Measurements from ENCODE around the gene KBTBD12. TPM values are rescaled to one million over a fixed set of nuclear protein-coding genes. Genes with fewer than 3 reads are reported as not detected.

Gene KBTBD12
- total and polyA plus RNA-seq, 2 donors (not counting 1 experiment from before 2014, with no cell fraction given): not detected

DNA sequence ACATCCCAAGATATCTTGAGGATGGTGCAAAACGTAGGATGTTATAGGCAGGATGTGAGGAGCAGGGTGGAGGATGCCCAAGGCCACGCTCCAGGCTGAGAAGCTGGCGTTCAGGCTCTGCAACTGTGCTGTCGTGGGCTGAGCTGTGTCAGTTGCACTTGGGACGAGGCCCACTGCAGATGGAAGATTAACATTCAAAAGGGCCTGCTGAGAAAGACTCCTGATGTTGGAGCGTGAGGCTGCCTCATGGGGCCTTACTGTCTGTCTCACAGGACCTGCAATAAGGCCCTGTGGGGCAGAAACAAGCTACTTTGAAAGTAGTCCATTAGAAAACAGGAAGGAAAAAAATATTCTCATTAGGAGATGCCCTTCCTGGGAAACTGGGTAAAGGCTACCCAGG lies 76.6 kb downstream of the KBTBD12 start:
- Histone ChIP-seq H3K4me2 (ENCODE audit: extremely low read depth, insufficient read depth, low read length) (no peak overlapping the region), H4K20me1 (ENCODE audit: control insufficient read depth, extremely low read depth, insufficient read depth, low read length) (no peaks in the 10 kb centered on the region), H3K4me1 (ENCODE audit: control insufficient read depth, extremely low read depth, insufficient read depth, low read length) (no peaks in the 10 kb centered on the region), H3K79me2 (ENCODE audit: control insufficient read depth, insufficient read depth, low read length) (no peaks in the 10 kb centered on the region), H3K36me3 (ENCODE audit: control insufficient read depth, insufficient read depth, low read length) (no peaks in the 10 kb centered on the region), H3K27me3 (ENCODE audit: control insufficient read depth, insufficient read depth, low read length) (no peaks in the 10 kb centered on the region), H2AFZ (ENCODE audit: low read length) (no peak overlapping the region), H3K27ac (ENCODE audit: insufficient read depth, low read length) (no peak overlapping the region), H3K4me3 (replicated peaks in 1 of 4; ENCODE audit: control extremely low read depth in 1 of 4, insufficient read depth in 1 of 4, low read depth in 3 of 4, low read length in 4 of 4) (no peak overlapping the region), H3K9ac (ENCODE audit: insufficient read depth, low read length) (no peak overlapping the region), H3K9me3 (ENCODE audit: control insufficient read depth, insufficient read depth, low read depth, low read length) (no peaks in the 10 kb centered on the region)
- DNase-seq (ENCODE audit: low read depth in 2 of 2): no peak
- TF ChIP-seq EZH2 (IDR thresholded peaks at IDR 0.05; ENCODE audit: low read length, missing control alignments): no peak
- TF ChIP-seq, protein P1, sequence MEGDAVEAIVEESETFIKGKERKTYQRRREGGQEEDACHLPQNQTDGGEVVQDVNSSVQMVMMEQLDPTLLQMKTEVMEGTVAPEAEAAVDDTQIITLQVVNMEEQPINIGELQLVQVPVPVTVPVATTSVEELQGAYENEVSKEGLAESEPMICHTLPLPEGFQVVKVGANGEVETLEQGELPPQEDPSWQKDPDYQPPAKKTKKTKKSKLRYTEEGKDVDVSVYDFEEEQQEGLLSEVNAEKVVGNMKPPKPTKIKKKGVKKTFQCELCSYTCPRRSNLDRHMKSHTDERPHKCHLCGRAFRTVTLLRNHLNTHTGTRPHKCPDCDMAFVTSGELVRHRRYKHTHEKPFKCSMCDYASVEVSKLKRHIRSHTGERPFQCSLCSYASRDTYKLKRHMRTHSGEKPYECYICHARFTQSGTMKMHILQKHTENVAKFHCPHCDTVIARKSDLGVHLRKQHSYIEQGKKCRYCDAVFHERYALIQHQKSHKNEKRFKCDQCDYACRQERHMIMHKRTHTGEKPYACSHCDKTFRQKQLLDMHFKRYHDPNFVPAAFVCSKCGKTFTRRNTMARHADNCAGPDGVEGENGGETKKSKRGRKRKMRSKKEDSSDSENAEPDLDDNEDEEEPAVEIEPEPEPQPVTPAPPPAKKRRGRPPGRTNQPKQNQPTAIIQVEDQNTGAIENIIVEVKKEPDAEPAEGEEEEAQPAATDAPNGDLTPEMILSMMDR (conservative IDR thresholded peaks at IDR 0.05 in 1 of 2, IDR thresholded peaks at IDR 0.05 in 1 of 2; ENCODE audit: low read depth in 1 of 2, low read length in 2 of 2): no peak

DNA sequence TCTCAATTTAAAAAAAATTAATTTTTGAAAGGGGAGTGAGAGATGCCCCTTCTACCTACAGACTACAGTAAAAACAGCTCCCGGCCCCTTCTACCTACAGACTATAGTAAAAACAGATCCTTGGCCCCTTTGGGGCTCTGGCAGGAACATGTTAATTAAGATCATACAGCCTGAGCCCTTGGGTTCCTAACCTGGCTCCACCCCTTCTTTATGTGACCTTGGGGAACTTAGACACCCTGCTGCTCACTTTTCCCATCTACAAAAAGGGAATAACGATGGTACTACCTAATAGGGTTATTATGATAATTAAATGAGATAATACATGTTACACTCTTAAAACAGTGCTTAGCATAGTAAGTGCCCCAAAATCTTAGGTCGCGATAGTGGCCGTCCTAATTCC lies 77.1 kb downstream of the KBTBD12 start:
- TF ChIP-seq EZH2 (IDR thresholded peaks at IDR 0.05; ENCODE audit: low read length, missing control alignments): no peak
- TF ChIP-seq, protein P1 (conservative IDR thresholded peaks at IDR 0.05 in 1 of 2, IDR thresholded peaks at IDR 0.05 in 1 of 2; ENCODE audit: low read depth in 1 of 2, low read length in 2 of 2): no peak
- H3K36me3 ChIP-seq (ENCODE audit: control insufficient read depth, insufficient read depth, low read length): no peaks in the 10 kb centered on the region
- no peaks in the 10 kb centered on the region for H3K79me2 ChIP-seq (ENCODE audit: control insufficient read depth, insufficient read depth, low read length)
- no peak overlapping the region for H3K4me2 ChIP-seq (ENCODE audit: extremely low read depth, insufficient read depth, low read length)
- no peak overlapping the region for H3K4me3 ChIP-seq (replicated peaks in 1 of 4; ENCODE audit: control extremely low read depth in 1 of 4, insufficient read depth in 1 of 4, low read depth in 3 of 4, low read length in 4 of 4)
- H2AFZ ChIP-seq (ENCODE audit: low read length): no peak overlapping the region
- no peaks in the 10 kb centered on the region for H3K9me3 ChIP-seq (ENCODE audit: control insufficient read depth, insufficient read depth, low read depth, low read length)
- no peak for DNase-seq (ENCODE audit: low read depth in 2 of 2)
- H3K27ac ChIP-seq (ENCODE audit: insufficient read depth, low read length): no peak overlapping the region
- H3K4me1 ChIP-seq (ENCODE audit: control insufficient read depth, extremely low read depth, insufficient read depth, low read length): no peaks in the 10 kb centered on the region
- H3K9ac ChIP-seq (ENCODE audit: insufficient read depth, low read length): no peak overlapping the region
- no peaks in the 10 kb centered on the region for H4K20me1 ChIP-seq (ENCODE audit: control insufficient read depth, extremely low read depth, insufficient read depth, low read length)
- no peaks in the 10 kb centered on the region for H3K27me3 ChIP-seq (ENCODE audit: control insufficient read depth, insufficient read depth, low read length)

DNA sequence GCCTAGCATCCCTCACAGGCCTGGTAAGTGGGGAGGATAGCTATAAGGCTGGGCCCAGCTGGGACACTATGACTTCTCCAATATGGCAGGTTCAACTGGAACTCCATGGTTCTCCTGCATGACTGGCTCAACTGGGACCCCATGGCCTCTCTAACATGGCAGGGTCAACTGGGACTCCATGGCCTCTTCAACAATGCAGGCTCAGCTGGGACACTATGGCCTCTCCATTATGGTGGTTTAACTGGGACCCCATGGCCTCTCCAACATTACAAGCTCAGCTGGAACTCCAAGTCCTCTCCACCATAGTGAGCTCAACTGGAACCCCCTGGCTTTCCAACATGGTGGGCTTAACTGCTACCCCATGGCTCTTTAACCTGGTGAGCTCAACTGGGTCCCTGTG lies 79.0 kb downstream of the KBTBD12 start:
- no peak for TF ChIP-seq EZH2 (IDR thresholded peaks at IDR 0.05; ENCODE audit: low read length, missing control alignments)
- TF ChIP-seq, protein P1 (conservative IDR thresholded peaks at IDR 0.05 in 1 of 2, IDR thresholded peaks at IDR 0.05 in 1 of 2; ENCODE audit: low read depth in 1 of 2, low read length in 2 of 2): no peak
- no peak overlapping the region for H3K4me3 ChIP-seq (replicated peaks in 1 of 4; ENCODE audit: control extremely low read depth in 1 of 4, insufficient read depth in 1 of 4, low read depth in 3 of 4, low read length in 4 of 4)

More for the DNA sequence above, 79.0 kb downstream of the KBTBD12 start:
- H3K27me3 ChIP-seq (ENCODE audit: control insufficient read depth, insufficient read depth, low read length): peaks cover 6% of the 10 kb centered on the region
- H3K27ac ChIP-seq (ENCODE audit: insufficient read depth, low read length): no peak overlapping the region
- no peak overlapping the region for H3K9ac ChIP-seq (ENCODE audit: insufficient read depth, low read length)
- H2AFZ ChIP-seq (ENCODE audit: low read length): no peak overlapping the region
- no peaks in the 10 kb centered on the region for H3K79me2 ChIP-seq (ENCODE audit: control insufficient read depth, insufficient read depth, low read length)
- no peaks in the 10 kb centered on the region for H4K20me1 ChIP-seq (ENCODE audit: control insufficient read depth, extremely low read depth, insufficient read depth, low read length)
- no peak for DNase-seq (ENCODE audit: low read depth in 2 of 2)
- no peaks in the 10 kb centered on the region for H3K36me3 ChIP-seq (ENCODE audit: control insufficient read depth, insufficient read depth, low read length)
- no peaks in the 10 kb centered on the region for H3K4me1 ChIP-seq (ENCODE audit: control insufficient read depth, extremely low read depth, insufficient read depth, low read length)
- no peaks in the 10 kb centered on the region for H3K9me3 ChIP-seq (ENCODE audit: control insufficient read depth, insufficient read depth, low read depth, low read length)
- no peak overlapping the region for H3K4me2 ChIP-seq (ENCODE audit: extremely low read depth, insufficient read depth, low read length)

All from fibroblast of lung (primary cell).